Nephron (organoid): ENCODE data around the gene IL1RL1.

Source experiments
- H3K27ac Mint-ChIP-seq, 3 experiments: 2 replicates each; pipeline ENCODE4 v1.8.0; 2020; ENCODE audit warnings: mixed read lengths in 3 of 3, mild to moderate bottlenecking in 2 of 3, moderate library complexity in 1 of 3
- H3K27me3 Mint-ChIP-seq: 2 replicates; pipeline ENCODE4 v1.8.0; 2021; ENCODE audit warnings: low read depth, mild to moderate bottlenecking, moderate library complexity, mixed read lengths
- H3K36me3 Mint-ChIP-seq: 2 replicates; pipeline ENCODE4 v1.8.0; 2020; ENCODE audit warnings: low read depth, mixed read lengths
- H3K4me1 Mint-ChIP-seq: 2 replicates; pipeline ENCODE4 v1.8.0; 2020; ENCODE audit warnings: mixed read lengths
- H3K4me3 Mint-ChIP-seq, 3 experiments: 2 replicates each; pipeline ENCODE4 v1.8.0; 2020; ENCODE audit warnings: mild to moderate bottlenecking in 3 of 3, mixed read lengths in 3 of 3, moderate library complexity in 2 of 3
- H3K9me3 Mint-ChIP-seq: 2 replicates; pipeline ENCODE4 v1.8.0; 2020; ENCODE audit warnings: mixed read lengths
- TF ChIP-seq, protein P1 (sequence below), 3 experiments: fragments of 200-600 bp; sonication (generic); IDR thresholded peaks; one replicate each; pipeline ENCODE4 v1.5.0; 2021; ENCODE audit warnings: antibody characterized with exemption in 3 of 3; ENCODE audit not compliant: unreplicated experiment in 3 of 3

The IL1RL1 gene

DNA sequence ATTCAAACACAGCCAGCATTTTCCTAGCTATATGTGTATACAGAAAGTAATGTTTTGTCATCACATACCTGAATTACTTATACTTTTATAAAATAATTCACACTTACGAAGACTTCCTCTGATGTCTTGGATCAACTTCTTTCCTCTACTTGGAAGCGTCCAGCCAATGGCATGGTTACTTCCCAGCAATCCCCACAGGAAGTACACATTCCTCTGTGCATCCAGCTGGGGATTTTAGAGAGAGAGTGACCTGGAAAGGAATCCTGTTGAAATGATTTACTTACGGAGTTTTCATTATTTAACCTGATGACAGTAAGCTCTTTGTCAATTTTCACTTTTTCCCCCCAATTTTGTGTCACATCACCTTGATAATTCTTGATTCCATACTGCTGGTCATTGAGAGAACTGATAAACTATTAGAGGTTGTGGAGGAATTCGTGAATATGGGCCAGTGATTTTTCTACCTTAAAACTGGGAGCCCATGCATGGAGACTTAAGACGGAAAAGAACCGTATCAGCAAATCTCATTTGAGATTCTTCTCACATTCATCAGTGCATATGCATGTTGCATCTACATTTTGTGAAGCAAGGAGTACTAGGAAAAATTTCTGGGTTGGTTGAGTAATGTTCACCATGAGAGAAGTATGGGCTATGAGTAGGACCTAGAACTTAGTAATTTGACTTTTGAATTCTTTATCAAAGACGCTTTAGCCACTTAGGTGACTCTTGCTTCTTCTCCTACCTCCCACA lies 35.2 kb downstream of the IL1RL1 start:
- Mint-ChIP-seq H3K36me3 (no peaks in the 10 kb centered on the region), H3K27me3 (no peaks in the 10 kb centered on the region), H3K4me1 (no peaks in the 10 kb centered on the region), H3K4me3 (no peak overlapping the region), H3K9me3 (no peaks in the 10 kb centered on the region), H3K27ac (no peak overlapping the region)
- TF ChIP-seq, protein P1, sequence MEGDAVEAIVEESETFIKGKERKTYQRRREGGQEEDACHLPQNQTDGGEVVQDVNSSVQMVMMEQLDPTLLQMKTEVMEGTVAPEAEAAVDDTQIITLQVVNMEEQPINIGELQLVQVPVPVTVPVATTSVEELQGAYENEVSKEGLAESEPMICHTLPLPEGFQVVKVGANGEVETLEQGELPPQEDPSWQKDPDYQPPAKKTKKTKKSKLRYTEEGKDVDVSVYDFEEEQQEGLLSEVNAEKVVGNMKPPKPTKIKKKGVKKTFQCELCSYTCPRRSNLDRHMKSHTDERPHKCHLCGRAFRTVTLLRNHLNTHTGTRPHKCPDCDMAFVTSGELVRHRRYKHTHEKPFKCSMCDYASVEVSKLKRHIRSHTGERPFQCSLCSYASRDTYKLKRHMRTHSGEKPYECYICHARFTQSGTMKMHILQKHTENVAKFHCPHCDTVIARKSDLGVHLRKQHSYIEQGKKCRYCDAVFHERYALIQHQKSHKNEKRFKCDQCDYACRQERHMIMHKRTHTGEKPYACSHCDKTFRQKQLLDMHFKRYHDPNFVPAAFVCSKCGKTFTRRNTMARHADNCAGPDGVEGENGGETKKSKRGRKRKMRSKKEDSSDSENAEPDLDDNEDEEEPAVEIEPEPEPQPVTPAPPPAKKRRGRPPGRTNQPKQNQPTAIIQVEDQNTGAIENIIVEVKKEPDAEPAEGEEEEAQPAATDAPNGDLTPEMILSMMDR (IDR thresholded peaks at IDR 0.05; ENCODE audit: unreplicated experiment in 3 of 3): no peak

DNA sequence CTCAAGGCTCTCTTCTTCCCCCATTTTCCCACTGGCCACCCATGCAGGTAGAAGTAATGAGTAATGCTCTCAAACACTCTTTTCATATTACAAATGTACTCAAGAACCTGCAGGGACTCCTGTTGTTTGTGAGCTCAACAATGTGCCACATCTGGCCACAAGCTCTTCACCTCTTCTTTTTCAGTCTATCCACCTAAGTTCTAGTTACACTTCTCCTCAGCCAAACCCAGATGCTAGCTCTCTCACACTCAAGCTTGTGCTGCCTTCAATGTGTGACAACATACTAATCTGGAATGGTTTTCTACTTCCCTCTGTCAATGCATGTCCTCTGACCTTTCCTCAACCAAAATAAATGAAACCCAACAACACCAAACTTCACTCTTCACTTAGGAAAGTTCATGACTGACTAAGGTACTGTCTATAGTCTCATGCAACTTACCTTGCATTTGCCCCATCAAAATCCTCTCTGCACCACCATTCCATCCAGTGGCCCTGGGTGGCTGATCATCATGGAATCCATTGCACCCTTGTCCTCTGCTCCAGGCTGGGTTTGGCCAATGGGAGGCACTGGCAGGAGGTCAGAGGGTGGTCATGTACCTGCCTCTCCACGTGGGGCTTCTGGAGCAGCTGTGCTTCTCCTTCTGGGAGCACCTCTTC lies 38.9 kb downstream of the IL1RL1 start:
- Mint-ChIP-seq H3K4me1 (no peaks in the 10 kb centered on the region), H3K27me3 (peaks cover 4% of the 10 kb centered on the region), H3K36me3 (no peaks in the 10 kb centered on the region), H3K27ac (no peak overlapping the region), H3K4me3 (no peak overlapping the region), H3K9me3 (no peaks in the 10 kb centered on the region)
- TF ChIP-seq, protein P1 (IDR thresholded peaks at IDR 0.05; ENCODE audit: unreplicated experiment in 3 of 3): no peak

- H3K27me3 Mint-ChIP-seq: peaks cover 11% of the 10 kb centered on the region
- no peaks in the 10 kb centered on the region for H3K36me3 Mint-ChIP-seq
- no peaks in the 10 kb centered on the region for H3K9me3 Mint-ChIP-seq
- H3K27ac Mint-ChIP-seq: no peak within 1 kb of the TSS
- no peaks in the 10 kb centered on the region for H3K4me1 Mint-ChIP-seq
- TF ChIP-seq, protein P1 (IDR thresholded peaks at IDR 0.05; ENCODE audit: unreplicated experiment in 3 of 3): peak; percentile 67 to 82 (median 67)
- peak within 1 kb of the TSS; percentile 85 to 93 (median 91) for H3K4me3 Mint-ChIP-seq
Measured at GRCh38 chr2:102355526-102356380, 44.4 kb downstream of the IL1RL1 start, which contains the start of gene IL18R1. TSS of gene IL18R1 (plus strand) at chr2:102355796. CDS start at chr2:102362661, 6,865 bp downstream.

GRCh38 chr2:102356381-102356712 lies 45.0 kb downstream of the IL1RL1 start:
- peaks cover 11% of the 10 kb centered on the region for H3K27me3 Mint-ChIP-seq
- no peaks in the 10 kb centered on the region for H3K4me1 Mint-ChIP-seq
- TF ChIP-seq, protein P1 (IDR thresholded peaks at IDR 0.05; ENCODE audit: unreplicated experiment in 3 of 3): no peak
- H3K9me3 Mint-ChIP-seq: no peaks in the 10 kb centered on the region
- H3K27ac Mint-ChIP-seq: no peak overlapping the region
- no peaks in the 10 kb centered on the region for H3K36me3 Mint-ChIP-seq
- peak overlapping the region; percentile 85 to 93 (median 91) for H3K4me3 Mint-ChIP-seq

DNA sequence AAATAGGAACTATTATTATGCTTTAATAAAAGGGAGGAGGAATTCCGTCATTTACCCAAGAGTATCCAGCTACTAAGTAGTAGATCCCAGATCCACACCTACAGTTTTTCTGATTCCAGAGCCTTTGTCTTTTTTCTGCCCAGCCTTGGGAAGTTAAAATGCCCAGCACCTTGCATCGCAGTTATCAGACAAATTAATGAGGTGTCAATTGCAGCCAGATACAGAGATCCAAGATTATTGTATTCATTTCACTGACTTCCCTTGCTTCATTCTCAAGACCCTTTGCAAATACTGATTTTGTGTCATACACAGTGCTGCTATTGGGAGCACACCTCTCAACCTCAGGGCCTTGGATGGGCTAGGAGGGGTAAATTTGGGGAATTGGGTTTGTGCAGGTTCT lies 45.4 kb downstream of the IL1RL1 start:
- no peaks in the 10 kb centered on the region for H3K9me3 Mint-ChIP-seq
- H3K27ac Mint-ChIP-seq: no peak overlapping the region
- peaks cover 11% of the 10 kb centered on the region for H3K27me3 Mint-ChIP-seq
- TF ChIP-seq, protein P1 (IDR thresholded peaks at IDR 0.05; ENCODE audit: unreplicated experiment in 3 of 3): no peak
- no peaks in the 10 kb centered on the region for H3K4me1 Mint-ChIP-seq
- H3K36me3 Mint-ChIP-seq: no peaks in the 10 kb centered on the region
- peak overlapping the region; percentile 85 to 93 (median 91) for H3K4me3 Mint-ChIP-seq
